DOHH2 (cell line): ENCODE measurements around the gene GPR107.

Source experiments
- H3F3A ChIP-seq: fragments of 200-600 bp; sonication (generic), shearing (Covaris generic); 2 replicates; pipeline ENCODE4 v1.6.0; 2016; ENCODE audit warnings: antibody characterized with exemption, mild to moderate bottlenecking; ENCODE audit not compliant: control insufficient read depth, insufficient read depth
- H3K27ac ChIP-seq: fragments of 200-600 bp; sonication (generic); 2 replicates; pipeline ENCODE4 v1.5.1; 2014; ENCODE audit warnings: low read depth, mild to moderate bottlenecking, low read length, moderate library complexity
- H3K27me3 ChIP-seq: fragments of 200-600 bp; sonication (generic); 2 replicates; pipeline ENCODE4 v1.6.1; 2014; ENCODE audit warnings: mild to moderate bottlenecking, low read length, mixed read lengths; ENCODE audit not compliant: control insufficient read depth
- H3K36me3 ChIP-seq: fragments of 200-600 bp; sonication (generic); 2 replicates; pipeline ENCODE4 v1.6.1; 2014; ENCODE audit warnings: mild to moderate bottlenecking, low read length, moderate library complexity, mixed read lengths; ENCODE audit not compliant: control insufficient read depth
- H3K4me1 ChIP-seq: fragments of 200-600 bp; sonication (generic); 2 replicates; pipeline ENCODE4 v1.6.1; 2014; ENCODE audit warnings: mild to moderate bottlenecking, low read length, mixed read lengths; ENCODE audit not compliant: control insufficient read depth
- H3K4me2 ChIP-seq: fragments of 200-600 bp; sonication (generic); 2 replicates; pipeline ENCODE4 v1.6.0; 2014; ENCODE audit warnings: mild to moderate bottlenecking, low read length, moderate library complexity
- H3K4me3 ChIP-seq: fragments of 200-600 bp; sonication (generic); 2 replicates; pipeline ENCODE4 v1.5.1; 2014; ENCODE audit warnings: mild to moderate bottlenecking, low read length, mixed read lengths
- H3K79me2 ChIP-seq: fragments of 200-600 bp; sonication (generic); 2 replicates; pipeline ENCODE4 v1.6.1; 2014; ENCODE audit warnings: mild to moderate bottlenecking, low read length, mixed read lengths; ENCODE audit not compliant: control insufficient read depth
- H3K9me2 ChIP-seq: fragments of 200-600 bp; sonication (generic); replicated peaks from 2 replicates; pipeline ENCODE4 v1.6.1; 2014; ENCODE audit warnings: mild to moderate bottlenecking, low read length, mixed read lengths; ENCODE audit not compliant: control insufficient read depth
- H3K9me3 ChIP-seq: fragments of 200-600 bp; sonication (generic); 2 replicates; pipeline ENCODE4 v1.6.1; 2014; ENCODE audit warnings: antibody characterized with exemption, low read length, mixed read lengths; ENCODE audit not compliant: control insufficient read depth, insufficient read depth
- H4K20me1 ChIP-seq: fragments of 200-600 bp; sonication (generic); 2 replicates; pipeline ENCODE4 v1.6.0; 2014; ENCODE audit warnings: low read depth, mild to moderate bottlenecking, antibody characterized with exemption, low read length, moderate library complexity; ENCODE audit not compliant: control insufficient read depth, insufficient read depth
- EZH2phosphoT487 ChIP-seq: fragments of 200-600 bp; sonication (generic); IDR thresholded peaks from 2 replicates; pipeline ENCODE4 v1.6.1; 2017; ENCODE audit warnings: borderline replicate concordance, mild to moderate bottlenecking, antibody characterized with exemption, low read length, moderate library complexity, mixed read lengths
- TF ChIP-seq, protein P1 (sequence below): fragments of 200-600 bp; sonication (generic); IDR thresholded peaks from one replicate; pipeline ENCODE4 v1.5.1; 2014; ENCODE audit warnings: antibody characterized with exemption, mild to moderate bottlenecking, low read depth, low read length; ENCODE audit not compliant: poor library complexity, severe bottlenecking

The GPR107 gene

GRCh38 chr9:130095872-130096271, 42.2 kb downstream of the GPR107 start:
- no peaks in the 10 kb centered on the region for H3K9me3 ChIP-seq
- H3F3A ChIP-seq = no peaks in the 10 kb centered on the region
- peaks cover 19% of the 10 kb centered on the region for H3K4me1 ChIP-seq
- TF ChIP-seq, protein P1, sequence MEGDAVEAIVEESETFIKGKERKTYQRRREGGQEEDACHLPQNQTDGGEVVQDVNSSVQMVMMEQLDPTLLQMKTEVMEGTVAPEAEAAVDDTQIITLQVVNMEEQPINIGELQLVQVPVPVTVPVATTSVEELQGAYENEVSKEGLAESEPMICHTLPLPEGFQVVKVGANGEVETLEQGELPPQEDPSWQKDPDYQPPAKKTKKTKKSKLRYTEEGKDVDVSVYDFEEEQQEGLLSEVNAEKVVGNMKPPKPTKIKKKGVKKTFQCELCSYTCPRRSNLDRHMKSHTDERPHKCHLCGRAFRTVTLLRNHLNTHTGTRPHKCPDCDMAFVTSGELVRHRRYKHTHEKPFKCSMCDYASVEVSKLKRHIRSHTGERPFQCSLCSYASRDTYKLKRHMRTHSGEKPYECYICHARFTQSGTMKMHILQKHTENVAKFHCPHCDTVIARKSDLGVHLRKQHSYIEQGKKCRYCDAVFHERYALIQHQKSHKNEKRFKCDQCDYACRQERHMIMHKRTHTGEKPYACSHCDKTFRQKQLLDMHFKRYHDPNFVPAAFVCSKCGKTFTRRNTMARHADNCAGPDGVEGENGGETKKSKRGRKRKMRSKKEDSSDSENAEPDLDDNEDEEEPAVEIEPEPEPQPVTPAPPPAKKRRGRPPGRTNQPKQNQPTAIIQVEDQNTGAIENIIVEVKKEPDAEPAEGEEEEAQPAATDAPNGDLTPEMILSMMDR = no peak
- no peak for TF ChIP-seq EZH2phosphoT487
- no peaks in the 10 kb centered on the region for H3K27me3 ChIP-seq
- no peak overlapping the region for H3K27ac ChIP-seq
- H3K4me3 ChIP-seq = no peak overlapping the region
- no peaks in the 10 kb centered on the region for H4K20me1 ChIP-seq
- H3K36me3 ChIP-seq = peaks cover 28% of the 10 kb centered on the region
- H3K4me2 ChIP-seq = no peak overlapping the region
- H3K79me2 ChIP-seq = no peaks in the 10 kb centered on the region
- no peaks in the 10 kb centered on the region for H3K9me2 ChIP-seq

GRCh38 chr9:130100681-130101080, 47.0 kb downstream of the GPR107 start:
- Histone ChIP-seq H3K27me3 (no peaks in the 10 kb centered on the region), H3K4me1 (peaks cover 19% of the 10 kb centered on the region), H3K79me2 (no peaks in the 10 kb centered on the region), H3K9me3 (no peaks in the 10 kb centered on the region), H3K27ac (no peak overlapping the region), H3F3A (peaks cover 2% of the 10 kb centered on the region; the same call in 1 of the 2 replicates), H4K20me1 (no peaks in the 10 kb centered on the region), H3K9me2 (no peaks in the 10 kb centered on the region), H3K36me3 (peaks cover 44% of the 10 kb centered on the region), H3K4me3 (no peak overlapping the region), H3K4me2 (no peak overlapping the region)
- TF ChIP-seq EZH2phosphoT487 = no peak
- TF ChIP-seq, protein P1 = no peak

- Histone ChIP-seq H3F3A (peaks cover 2% of the 10 kb centered on the region; the same call in 1 of the 2 replicates), H3K4me3 (no peak overlapping the region), H3K27ac (no peak overlapping the region), H3K79me2 (no peaks in the 10 kb centered on the region), H3K27me3 (no peaks in the 10 kb centered on the region), H3K4me1 (peaks cover 21% of the 10 kb centered on the region), H4K20me1 (no peaks in the 10 kb centered on the region), H3K9me2 (no peaks in the 10 kb centered on the region), H3K4me2 (no peak overlapping the region), H3K9me3 (no peaks in the 10 kb centered on the region), H3K36me3 (peaks cover 47% of the 10 kb centered on the region)
- no peak for TF ChIP-seq EZH2phosphoT487
- TF ChIP-seq, protein P1 = no peak
Measured at GRCh38 chr9:130101915-130102314, 48.2 kb downstream of the GPR107 start.
